Astrocyte (in vitro differentiated cells and primary cell): ENCODE measurements around the gene CUL1.

ENCODE experiments used
- CTCF ChIP-seq: IDR thresholded peaks from 2 replicates; pipeline ENCODE4 v1.5.1; 2011; ENCODE audit warnings: low read depth, mild to moderate bottlenecking, inconsistent platforms, low read length, moderate library complexity; ENCODE audit not compliant: insufficient read depth
- EZH2 ChIP-seq: IDR thresholded peaks from 2 replicates; pipeline ENCODE4 v1.6.1; 2012; ENCODE audit warnings: mild to moderate bottlenecking, low read length, inconsistent platforms; ENCODE audit not compliant: insufficient read depth

GRCh38 chr7:148706368-148706767, 7.7 kb downstream of the CUL1 start:
- TF ChIP-seq CTCF = no peak
- no peak for TF ChIP-seq EZH2
